GM21447 (cell line): ENCODE data around the gene PLEK2.
"Not testable (repeated sequence)": the region's sequence is repeated elsewhere in the genome, so short reads cannot be mapped to it uniquely, and the experiment has no call there.

ENCODE experiments used
- ATAC-seq: cut with Tn5 transposase; IDR thresholded peaks from one replicate; pipeline ENCODE4 v1.9.1; 2021; ENCODE audit not compliant: unreplicated experiment

Gene PLEK2

GRCh38 chr14:67429510-67430205 lies 17.7 kb upstream of the PLEK2 start:
- no peak for ATAC-seq

- no peak for ATAC-seq
These were observed 16.6 kb upstream of the PLEK2 start for GRCh38 chr14:67428501-67429031.

GRCh38 chr14:67426983-67427606 lies 15.1 kb upstream of the PLEK2 start:
- ATAC-seq: no peak

GRCh38 chr14:67426161-67426560 lies 14.2 kb upstream of the PLEK2 start:
- no peak for ATAC-seq

GRCh38 chr14:67425608-67426007 lies 13.6 kb upstream of the PLEK2 start:
- ATAC-seq: no peak

GRCh38 chr14:67424539-67424938 lies 12.6 kb upstream of the PLEK2 start:
- no peak for ATAC-seq

- no peak for ATAC-seq
These were observed 11.5 kb upstream of the PLEK2 start for GRCh38 chr14:67423424-67423823.

- no peak for ATAC-seq
These were observed 9.6 kb upstream of the PLEK2 start for GRCh38 chr14:67421356-67422224.

GRCh38 chr14:67420102-67420739 lies 8.3 kb upstream of the PLEK2 start:
- no peak for ATAC-seq

- ATAC-seq: no peak
These were observed 6.6 kb upstream of the PLEK2 start for GRCh38 chr14:67418401-67419191.

GRCh38 chr14:67417633-67418032 lies 5.7 kb upstream of the PLEK2 start:
- ATAC-seq: no peak

GRCh38 chr14:67416810-67417209 lies 4.8 kb upstream of the PLEK2 start:
- no peak for ATAC-seq

- ATAC-seq: no peak
These were observed 4.1 kb upstream of the PLEK2 start for GRCh38 chr14:67416085-67416484.

- ATAC-seq: not testable (repeated sequence)
These were observed 3.6 kb upstream of the PLEK2 start for GRCh38 chr14:67415610-67416009.

- ATAC-seq: no peak
These were observed 2.1 kb upstream of the PLEK2 start for GRCh38 chr14:67413806-67414769.

GRCh38 chr14:67411370-67411769 lies 595 bp downstream of the PLEK2 start:
- ATAC-seq: no peak

- ATAC-seq: no peak
These were observed 1.7 kb downstream of the PLEK2 start for GRCh38 chr14:67410313-67410712.

- ATAC-seq: no peak
These were observed 2.5 kb downstream of the PLEK2 start for GRCh38 chr14:67409461-67409860.

- ATAC-seq: not testable (repeated sequence)
These were observed 3.7 kb downstream of the PLEK2 start for GRCh38 chr14:67408122-67408801.
